GM18505 (cell line): ENCODE measurements around the gene APEH.
A peak's percentile ranks its signal among the peaks of the same experiment; 100 is the strongest.

Source experiments
- ATAC-seq: cut with Tn5 transposase; IDR thresholded peaks from one replicate; pipeline ENCODE4 v1.9.1; 2021; ENCODE audit not compliant: unreplicated experiment
- POLR2A ChIP-seq: IDR thresholded peaks from 4 replicates; pipeline ENCODE4 v1.6.1; 2011; ENCODE audit warnings: borderline replicate concordance; ENCODE audit not compliant: insufficient read depth, insufficient read length; ENCODE audit errors: extremely low read depth

APEH gene

DNA sequence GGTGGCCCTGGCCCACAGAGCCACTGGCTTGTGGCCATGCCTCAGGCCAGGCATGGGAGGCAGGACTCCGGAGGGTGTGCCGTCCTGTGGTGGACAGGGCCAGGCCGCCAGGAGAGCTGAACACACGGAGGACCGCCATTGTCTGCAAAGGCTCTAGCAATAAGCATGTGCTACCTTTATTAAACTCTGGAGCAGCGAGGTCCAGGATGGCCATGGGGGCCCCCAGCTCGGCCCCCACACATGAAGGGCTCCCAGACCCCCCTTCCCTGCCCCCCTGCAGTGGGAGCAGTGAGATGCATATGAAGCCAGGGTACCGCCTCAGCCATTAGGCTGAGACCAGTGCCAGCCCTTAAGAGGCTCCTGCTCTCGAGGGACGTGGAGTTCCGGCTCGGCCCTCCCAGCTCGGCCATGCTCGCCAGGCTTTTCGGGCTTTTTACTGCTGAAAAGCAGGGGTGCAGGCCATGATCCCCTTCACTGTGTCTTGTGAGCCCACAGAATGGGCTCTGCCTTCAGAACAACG is 42.6 kb downstream of the APEH start:
- no peak for TF ChIP-seq POLR2A
- ATAC-seq, result no peak

DNA sequence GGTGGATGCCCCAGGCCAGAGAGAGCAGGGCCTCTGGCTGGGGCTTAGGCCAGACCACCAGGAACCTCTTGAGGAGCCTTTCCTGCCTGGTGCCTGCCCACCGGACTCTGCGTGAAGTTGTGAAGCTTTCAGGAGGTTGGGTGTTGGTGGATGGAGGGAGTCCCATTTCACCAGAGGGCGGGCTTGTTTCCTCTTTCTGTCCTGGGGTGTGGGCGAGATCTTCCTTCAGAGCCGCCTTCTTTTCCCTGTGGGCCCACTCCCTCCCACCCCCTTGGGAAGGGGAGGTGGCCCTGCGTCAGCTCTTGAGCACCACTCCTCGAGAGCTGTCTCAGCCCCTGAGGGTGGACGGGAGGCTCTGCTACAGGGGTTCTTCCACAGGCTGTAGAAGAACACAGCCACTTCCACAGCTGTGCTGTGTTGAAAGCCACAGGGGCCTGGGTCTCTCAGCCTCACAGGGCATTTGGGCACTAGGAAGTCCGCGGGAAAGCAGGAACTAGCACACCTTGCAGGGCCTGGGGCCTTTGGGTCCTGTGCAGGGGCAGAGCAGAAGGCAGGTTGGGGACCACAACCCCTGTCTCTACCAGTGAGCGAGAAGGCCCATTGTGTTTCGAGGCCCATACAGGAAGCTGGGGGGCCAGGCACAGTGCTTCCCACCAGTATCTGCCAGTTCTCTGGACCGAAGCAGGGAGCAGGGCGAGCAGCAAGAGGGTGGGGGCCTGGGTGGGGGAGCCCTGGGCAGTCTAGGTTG is 43.2 kb downstream of the APEH start:
- no peak for TF ChIP-seq POLR2A
- no peak for ATAC-seq

DNA sequence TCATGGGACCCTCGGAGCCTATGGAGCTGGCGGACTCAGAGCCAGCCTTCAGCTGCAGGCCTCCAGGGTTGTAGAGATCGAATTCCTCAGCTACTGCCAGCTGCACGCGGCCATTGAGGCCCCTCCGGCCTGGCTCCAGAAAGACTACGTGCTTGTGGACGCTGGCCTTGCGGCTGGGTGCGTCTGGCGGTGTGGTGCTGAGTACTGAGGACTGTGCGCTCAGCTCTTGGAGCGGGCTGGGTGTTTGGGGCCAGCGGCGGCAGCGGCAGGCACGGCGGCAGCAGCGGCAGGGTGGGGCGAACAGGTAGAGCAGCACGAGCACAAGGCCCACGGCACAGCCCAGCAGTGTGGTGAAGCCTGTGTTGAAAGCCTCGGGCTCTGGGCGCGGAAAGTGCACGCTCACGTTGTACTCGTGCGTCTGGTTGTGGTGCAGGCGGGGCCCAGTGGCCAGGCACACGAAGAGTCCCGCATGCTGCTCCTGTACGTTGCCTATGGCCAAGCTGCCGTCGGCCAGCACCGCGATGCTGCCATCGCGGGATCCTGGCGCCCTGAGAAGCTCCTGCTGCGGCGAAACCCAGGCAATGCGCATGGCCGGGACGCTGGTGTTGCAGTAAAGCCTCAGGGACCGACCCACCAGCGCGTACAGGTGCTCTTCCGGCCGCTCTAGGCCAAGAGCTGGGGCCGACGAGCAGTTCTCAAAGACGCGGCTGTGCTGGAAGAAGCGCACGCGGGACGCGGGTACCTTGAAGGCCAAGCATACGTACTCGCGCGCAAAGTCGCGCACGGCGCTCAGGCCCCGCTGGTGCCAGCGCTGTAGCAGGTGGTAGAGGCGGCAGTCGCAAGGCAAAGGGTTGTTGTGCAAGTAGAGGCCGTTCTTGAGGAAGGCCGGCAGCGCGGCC is 44.1 kb downstream of the APEH start:
- TF ChIP-seq POLR2A, result no peak
- no peak for ATAC-seq

DNA sequence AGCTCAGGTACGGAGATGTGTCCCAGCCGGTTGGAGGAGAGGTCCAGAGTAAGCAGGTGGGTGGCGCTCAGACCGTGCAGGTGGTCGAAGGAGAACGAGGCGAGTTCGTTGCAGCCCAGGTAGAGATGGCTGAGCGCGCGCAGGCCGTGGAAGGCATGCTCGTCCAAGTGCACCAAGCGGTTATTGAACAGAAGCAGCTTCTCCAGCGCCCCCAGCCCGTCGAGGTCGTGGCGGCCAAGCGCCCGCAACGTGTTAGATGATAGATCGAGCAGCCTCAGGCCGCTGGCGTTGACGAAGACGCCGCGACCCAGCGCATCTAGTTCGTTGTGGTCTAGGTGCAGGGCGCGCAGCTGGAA is 44.7 kb downstream of the APEH start:
- no peak for ATAC-seq
- TF ChIP-seq POLR2A, result no peak

DNA sequence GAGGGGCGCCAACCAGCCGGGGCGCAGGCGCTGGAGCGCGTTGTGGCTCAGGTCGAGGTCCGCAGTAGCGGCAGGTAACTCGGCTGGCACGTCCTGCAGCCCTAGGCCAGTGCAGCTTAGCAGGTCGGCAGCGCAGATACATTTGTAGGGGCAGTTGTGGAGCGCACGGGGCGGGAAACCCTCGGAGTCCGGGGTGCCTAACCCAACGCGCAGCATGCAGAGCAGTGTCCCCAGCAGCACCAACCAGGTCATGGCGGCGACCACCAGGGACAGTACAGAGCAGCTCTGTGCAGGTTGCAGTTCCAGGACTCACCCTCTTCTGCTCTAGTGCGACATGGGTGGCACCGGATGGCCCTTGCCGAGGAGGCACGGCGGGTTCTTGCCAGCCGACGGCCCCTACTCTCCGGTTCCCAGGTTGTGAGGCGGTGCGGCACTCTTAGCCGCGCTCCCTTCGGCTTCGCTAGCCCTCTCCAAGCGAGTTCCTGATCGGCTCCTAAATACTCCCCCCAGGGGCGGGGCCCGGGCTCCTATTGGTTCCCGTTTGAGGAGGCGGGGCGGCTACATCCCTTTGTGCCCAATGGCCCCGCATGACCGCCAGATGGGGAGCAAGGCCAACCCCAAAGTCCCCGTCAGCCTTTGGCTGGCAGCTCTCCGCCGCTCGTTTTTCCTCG is 45.2 kb downstream of the APEH start, which contains the start of gene AMIGO3:
TSS of gene AMIGO3 (minus strand) at position 471 of the 671 bp plus-strand sequence. CDS start at position 252, 219 bp downstream.
- ATAC-seq, result peak; percentile 36
- TF ChIP-seq POLR2A, result peak; percentile 85

DNA sequence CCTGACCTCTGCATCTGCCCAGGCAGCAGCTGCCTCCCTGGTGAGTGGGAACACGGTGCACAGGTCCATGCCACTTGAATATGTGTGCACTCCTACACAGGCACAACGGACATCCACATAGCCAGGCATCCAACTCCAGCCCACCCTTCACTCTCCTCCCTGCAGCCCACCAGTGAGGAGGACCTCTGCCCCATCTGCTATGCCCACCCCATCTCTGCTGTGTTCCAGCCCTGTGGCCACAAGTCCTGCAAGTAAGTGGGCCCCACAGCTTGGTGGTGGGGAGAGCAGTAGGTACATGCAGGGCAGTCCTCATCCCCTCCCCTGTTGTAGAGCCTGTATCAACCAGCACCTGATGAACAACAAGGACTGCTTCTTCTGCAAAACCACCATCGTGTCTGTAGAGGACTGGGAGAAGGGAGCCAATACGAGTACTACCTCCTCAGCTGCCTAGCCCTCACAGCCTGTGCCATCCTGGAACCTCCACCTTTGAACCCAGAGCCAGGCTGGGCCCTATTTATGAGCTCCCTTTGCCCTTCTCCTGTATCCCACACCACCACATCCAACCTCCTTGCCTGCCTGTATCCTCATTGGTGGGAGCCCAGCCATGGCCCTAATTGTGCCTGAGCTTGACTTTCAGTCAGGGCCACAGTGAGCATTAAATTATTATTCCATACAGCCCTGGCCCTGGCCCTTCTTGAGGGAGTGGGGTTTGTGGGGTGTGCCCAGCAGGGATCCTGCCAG is 46.9 kb downstream of the APEH start:
- no peak for TF ChIP-seq POLR2A
- ATAC-seq, result no peak

DNA sequence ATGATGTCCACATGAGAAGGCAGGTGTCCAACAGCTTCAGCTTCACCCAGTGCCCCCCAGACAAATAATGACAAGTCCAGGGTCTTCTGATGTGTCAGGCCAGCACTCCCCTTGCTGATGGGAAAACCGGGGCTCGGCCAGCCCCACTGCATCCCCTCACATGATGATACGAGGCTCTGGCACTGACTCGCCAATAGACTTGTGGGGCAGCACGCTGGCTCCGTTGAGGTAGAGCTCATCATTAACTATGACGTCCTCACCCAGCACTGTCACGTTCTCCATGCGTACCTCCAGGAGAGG is 47.4 kb downstream of the APEH start:
- no peak for TF ChIP-seq POLR2A
- ATAC-seq, result no peak

DNA sequence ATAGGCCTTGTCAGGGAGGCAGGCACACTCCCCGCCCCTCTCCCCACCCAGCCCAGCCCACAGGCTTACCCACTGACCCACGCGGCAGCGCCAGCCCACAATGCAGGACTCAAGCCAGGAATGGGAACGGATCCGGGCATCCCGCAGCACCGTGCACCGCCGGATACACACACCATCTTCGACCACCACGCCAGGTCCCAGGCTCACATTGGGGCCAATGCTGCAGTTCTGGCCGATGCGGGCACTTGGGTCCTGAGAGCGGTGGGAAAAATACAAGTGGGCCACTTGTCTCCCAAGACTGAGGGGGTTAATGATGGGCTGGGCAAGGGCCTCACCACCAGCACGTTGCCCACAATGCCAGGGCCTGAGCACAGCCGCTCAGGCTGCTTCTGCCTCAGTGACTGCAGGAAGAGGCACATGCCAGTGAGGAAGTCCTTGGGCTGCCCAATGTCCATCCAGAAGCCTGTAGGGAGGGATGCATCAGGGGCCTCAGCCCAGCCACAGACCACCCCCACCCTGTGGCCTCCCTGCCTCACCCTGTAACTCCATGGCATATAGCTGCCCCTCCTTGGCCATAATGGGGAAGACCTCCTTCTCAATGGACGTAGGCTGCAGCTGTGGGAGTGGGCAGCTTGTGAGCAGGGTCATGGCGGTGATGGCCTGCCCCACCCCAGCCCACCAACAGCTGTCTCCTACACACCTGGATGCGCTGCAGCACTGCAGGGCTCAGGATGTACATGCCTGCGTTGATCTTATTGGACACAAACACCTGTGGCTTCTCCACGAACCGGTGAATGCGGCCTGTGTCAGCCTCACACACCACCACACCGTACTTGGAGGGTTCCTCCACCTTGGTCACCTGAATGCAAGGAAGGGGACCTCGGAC is 48.0 kb downstream of the APEH start:
- ATAC-seq, result no peak
- no peak for TF ChIP-seq POLR2A

DNA sequence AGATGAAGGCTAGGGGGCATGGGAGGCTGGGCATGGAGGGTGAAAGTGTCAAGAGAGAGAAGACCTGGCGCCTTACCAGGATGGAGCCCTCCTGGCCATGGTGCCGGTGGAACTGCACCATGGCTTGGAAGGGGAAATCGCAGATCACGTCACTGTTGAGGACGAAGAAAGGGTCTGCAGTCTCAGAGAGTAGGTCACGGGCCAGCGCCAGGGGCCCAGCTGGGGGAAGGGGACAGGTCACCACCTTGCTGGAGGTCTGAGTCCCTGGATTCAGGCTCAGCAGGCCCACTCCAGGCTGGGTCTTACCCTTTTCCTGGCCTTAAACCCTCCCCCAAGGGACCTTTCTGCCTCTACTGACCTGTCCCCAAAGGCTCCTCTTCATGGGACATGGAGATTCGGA is 48.7 kb downstream of the APEH start:
- ATAC-seq, result no peak

DNA sequence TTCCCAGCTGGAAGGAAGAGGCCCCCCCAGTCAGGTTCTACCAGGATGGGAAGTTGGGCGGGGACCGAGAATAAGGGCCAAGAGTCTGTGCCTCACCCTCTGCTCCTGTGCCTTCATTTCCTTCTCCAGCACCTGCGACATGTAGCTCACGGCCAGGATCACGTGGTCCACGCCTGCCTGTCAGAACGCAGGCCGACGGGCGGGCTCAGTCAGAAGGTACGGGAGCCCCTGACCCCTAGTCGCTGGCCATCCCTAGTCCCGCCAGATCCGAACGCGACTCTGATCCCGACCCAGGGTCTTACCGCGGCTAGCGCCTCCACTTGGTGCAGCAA is 49.1 kb downstream of the APEH start:
- ATAC-seq, result no peak
- no peak for TF ChIP-seq POLR2A

More for the DNA sequence above, 48.7 kb downstream of the APEH start:
- no peak for TF ChIP-seq POLR2A

DNA sequence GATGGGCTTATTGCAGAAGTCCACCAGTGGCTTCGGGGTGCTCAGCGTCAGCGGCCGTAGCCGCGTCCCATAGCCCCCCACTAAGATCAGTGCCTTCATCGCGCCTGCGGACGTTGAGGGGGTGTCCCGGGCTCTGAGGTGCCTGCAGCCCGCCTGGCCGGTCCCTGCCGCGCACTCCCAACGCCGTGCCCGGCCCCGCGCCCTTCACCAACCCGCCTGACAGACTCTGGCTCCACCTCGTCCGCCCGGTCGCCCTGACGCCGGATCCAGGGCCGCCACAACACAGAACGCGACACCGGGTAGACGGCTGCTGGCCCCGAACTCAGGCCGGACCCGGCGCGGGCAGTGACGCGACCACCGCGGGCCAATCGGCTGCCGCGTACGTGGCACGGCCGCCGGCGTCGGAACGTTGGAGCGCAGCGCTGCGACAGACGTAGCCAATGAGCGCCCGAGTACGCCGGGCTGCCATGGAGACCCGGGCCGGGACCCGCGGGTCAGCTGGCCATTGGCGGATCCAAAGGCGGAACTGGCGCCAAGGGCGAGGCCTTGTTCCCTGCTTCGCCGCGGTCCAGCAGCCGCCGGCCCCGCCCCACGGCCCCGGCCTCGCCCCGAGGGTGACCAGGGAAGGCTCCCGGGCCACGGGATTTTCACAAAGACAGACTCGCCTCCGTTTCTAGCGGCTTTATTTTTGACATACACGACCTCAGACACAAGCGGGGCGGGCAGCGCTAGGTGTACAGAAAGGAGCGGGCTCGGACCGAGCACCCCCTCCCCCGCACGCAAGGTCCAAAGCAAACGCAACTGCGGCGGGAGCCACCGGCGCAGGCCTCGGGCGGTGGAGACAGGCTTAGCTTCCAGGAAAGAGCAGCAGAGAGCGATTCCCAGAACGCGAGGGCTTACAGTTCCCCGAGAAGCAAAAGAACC is 49.7 kb downstream of the APEH start, which contains the start of gene GMPPB:
TSS of gene GMPPB (minus strand) at position 324 of the 924 bp plus-strand sequence. CDS start at position 99, 225 bp downstream.
- peak; percentile 78 for TF ChIP-seq POLR2A
- ATAC-seq, result peak; percentile 77
